ENCODE results near the gene ARHGEF12. TPM values are rescaled to one million over a fixed set of nuclear protein-coding genes. Genes with fewer than 3 reads are reported as not detected.

Gene ARHGEF12
- total RNA-seq, 1 donor from 2014 or later, result 71.9 TPM

DNA sequence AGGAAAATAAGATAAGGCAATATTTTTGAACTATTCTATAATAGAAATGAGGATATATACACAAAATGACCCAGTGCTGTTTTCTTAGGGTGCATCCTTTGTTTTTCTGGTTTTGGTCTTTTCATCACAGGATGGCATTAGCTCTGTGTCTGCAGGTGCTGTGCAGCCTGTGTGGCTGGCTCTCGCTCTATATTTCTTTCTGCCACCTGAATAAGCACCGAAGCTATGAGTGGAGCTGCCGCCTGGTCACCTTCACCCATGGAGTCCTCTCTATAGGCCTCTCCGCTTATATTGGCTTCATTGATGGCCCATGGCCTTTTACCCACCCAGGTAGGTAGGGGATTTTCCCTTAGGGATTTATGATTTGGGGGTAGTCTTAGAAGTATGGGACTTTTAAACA, 8.9 kb upstream of the ARHGEF12 start:
- Mint-ChIP-seq H3K27me3 (ENCODE audit: low read depth) (no peaks in the 10 kb centered on the region), H3K27ac (ENCODE audit: unreplicated experiment) (no peak overlapping the region), H3K4me3 (ENCODE audit: unreplicated experiment) (no peak overlapping the region), H3K36me3 (ENCODE audit: low read depth) (peaks cover 3% of the 10 kb centered on the region), H3K4me1 (ENCODE audit: low read depth) (peaks cover 66% of the 10 kb centered on the region), H3K9me3 (ENCODE audit: low read depth) (no peaks in the 10 kb centered on the region)
- no peak for DNase-seq (ENCODE audit: low spot score)
- TF ChIP-seq, protein P1, sequence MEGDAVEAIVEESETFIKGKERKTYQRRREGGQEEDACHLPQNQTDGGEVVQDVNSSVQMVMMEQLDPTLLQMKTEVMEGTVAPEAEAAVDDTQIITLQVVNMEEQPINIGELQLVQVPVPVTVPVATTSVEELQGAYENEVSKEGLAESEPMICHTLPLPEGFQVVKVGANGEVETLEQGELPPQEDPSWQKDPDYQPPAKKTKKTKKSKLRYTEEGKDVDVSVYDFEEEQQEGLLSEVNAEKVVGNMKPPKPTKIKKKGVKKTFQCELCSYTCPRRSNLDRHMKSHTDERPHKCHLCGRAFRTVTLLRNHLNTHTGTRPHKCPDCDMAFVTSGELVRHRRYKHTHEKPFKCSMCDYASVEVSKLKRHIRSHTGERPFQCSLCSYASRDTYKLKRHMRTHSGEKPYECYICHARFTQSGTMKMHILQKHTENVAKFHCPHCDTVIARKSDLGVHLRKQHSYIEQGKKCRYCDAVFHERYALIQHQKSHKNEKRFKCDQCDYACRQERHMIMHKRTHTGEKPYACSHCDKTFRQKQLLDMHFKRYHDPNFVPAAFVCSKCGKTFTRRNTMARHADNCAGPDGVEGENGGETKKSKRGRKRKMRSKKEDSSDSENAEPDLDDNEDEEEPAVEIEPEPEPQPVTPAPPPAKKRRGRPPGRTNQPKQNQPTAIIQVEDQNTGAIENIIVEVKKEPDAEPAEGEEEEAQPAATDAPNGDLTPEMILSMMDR (IDR thresholded peaks at IDR 0.05), result no peak

DNA sequence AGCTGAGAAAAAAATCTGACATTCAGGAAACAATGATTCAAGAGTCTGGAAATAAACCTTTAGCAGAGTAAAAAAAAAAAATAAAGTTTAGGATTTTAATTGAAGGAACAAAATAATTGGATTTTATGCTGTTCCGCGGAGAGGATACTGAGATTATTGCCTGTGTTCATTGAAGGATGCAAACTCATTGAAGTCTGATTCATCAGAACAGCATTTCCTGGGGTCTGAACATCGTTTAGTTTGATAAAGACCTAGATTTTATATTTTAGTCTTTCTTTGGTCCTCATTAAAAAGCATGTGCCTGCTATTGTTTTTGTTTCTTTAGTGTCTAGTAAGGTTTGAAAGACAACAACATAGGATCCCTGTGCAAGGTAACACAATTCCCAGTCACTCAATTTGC, 6.7 kb upstream of the ARHGEF12 start:
- Mint-ChIP-seq H3K4me3 (ENCODE audit: unreplicated experiment) (no peak overlapping the region), H3K27me3 (ENCODE audit: low read depth) (no peaks in the 10 kb centered on the region), H3K36me3 (ENCODE audit: low read depth) (peaks cover 3% of the 10 kb centered on the region), H3K4me1 (ENCODE audit: low read depth) (peaks cover 82% of the 10 kb centered on the region), H3K9me3 (ENCODE audit: low read depth) (no peaks in the 10 kb centered on the region), H3K27ac (ENCODE audit: unreplicated experiment) (no peak overlapping the region)
- TF ChIP-seq, protein P1 (IDR thresholded peaks at IDR 0.05), result no peak
- no peak for DNase-seq (ENCODE audit: low spot score)

DNA sequence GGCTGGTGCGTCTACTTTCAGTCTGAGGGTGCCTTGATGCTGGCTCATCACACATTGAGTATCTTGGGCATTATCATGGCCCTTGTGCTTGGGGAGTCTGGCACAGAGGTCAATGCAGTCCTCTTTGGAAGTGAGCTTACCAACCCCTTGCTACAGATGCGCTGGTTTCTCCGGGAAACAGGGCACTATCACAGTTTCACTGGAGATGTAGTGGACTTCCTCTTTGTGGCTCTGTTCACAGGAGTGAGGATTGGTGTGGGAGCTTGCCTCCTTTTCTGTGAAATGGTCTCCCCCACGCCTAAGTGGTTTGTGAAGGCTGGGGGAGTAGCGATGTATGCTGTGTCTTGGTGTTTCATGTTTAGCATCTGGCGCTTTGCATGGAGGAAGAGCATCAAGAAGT, 6.2 kb upstream of the ARHGEF12 start:
- H3K4me3 Mint-ChIP-seq (ENCODE audit: unreplicated experiment), result no peak overlapping the region
- H3K27ac Mint-ChIP-seq (ENCODE audit: unreplicated experiment), result peak overlapping the region; percentile 96
- DNase-seq (ENCODE audit: low spot score), result no peak
- H3K4me1 Mint-ChIP-seq (ENCODE audit: low read depth), result peaks cover 82% of the 10 kb centered on the region
- H3K27me3 Mint-ChIP-seq (ENCODE audit: low read depth), result no peaks in the 10 kb centered on the region
- H3K9me3 Mint-ChIP-seq (ENCODE audit: low read depth), result no peaks in the 10 kb centered on the region
- TF ChIP-seq, protein P1 (IDR thresholded peaks at IDR 0.05), result no peak
- peaks cover 3% of the 10 kb centered on the region for H3K36me3 Mint-ChIP-seq (ENCODE audit: low read depth)

DNA sequence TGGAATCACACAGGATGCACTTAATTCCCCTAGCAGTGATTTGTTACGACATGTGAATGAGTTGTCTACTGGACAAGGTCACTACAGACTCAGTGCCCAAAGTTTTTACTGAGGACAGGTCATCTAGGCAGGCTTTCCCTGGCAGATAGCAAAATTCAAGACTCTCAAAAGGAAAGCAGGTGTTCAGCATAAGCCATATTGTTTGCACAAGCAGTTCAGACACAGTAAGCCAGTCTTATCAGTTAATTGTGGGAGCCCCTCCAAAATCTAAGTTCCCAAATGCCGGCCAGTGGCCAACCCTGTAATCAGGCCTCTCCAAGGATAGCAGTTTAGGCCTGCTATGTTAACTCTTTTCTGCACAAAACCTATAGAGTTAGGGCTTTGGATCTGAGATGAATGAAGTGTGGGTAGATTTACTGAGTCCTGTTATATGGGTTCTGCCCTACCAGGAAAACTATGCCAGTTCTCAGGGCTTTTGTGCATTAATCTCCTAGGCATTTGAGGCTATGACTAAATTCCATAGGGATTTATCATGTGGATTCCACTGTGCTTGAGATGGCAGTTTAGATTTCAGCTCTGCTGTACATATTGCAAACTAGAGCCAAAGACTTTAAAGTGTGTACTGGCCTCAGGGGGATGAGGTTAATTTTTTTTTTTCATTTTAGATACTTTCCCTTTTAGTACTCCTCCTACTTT, 4.8 kb upstream of the ARHGEF12 start:
- H3K4me1 Mint-ChIP-seq (ENCODE audit: low read depth), result peaks cover 75% of the 10 kb centered on the region
- DNase-seq (ENCODE audit: low spot score), result no peak

DNA sequence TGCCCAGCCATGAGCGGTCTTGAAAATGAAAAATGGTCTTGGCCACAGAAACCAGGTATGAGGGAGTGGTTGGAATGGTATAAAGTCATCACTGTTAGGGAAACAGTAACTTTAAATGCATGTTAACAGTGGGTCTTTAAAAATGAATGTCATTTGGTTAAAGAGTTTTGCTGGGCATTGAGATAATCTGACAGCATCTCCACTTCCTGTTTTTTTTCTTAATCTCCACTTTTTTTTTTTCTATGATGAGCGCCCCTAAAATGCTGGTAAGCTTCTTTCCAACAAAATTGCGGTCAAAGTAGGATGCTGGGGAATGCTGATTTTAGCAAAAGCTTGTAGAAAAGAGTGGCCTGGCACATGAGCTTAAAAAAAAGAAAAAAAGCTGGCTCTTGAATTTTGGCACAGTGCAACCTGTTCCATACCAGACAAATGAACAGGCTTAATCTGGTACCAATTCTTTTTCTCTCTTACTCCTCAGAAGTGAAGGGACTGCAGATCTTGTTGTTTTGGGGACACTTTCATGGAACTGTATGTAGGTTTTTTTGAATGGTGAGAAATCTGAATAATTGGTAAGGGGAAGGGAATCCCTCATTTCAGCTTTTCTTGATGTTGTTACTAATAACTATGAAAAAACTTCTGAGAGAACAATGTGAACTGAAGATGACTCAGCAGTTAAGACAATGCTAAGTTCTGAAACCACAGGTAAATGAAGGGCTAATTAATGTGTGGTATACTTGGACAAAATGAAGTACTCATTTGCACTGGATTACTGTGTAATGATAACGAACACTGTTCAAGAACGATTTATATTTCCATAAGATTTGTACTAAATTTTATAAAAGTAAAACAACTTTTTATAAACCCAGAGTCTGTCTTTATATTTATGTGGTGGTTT, 3.1 kb upstream of the ARHGEF12 start:
- Mint-ChIP-seq H3K4me1 (ENCODE audit: low read depth) (peaks cover 65% of the 10 kb centered on the region), H3K36me3 (ENCODE audit: low read depth) (peaks cover 3% of the 10 kb centered on the region), H3K27ac (ENCODE audit: unreplicated experiment) (peak overlapping the region; percentile 96), H3K4me3 (ENCODE audit: unreplicated experiment) (no peak overlapping the region), H3K27me3 (ENCODE audit: low read depth) (no peaks in the 10 kb centered on the region), H3K9me3 (ENCODE audit: low read depth) (no peaks in the 10 kb centered on the region)
- TF ChIP-seq, protein P1 (IDR thresholded peaks at IDR 0.05), result no peak
- DNase-seq (ENCODE audit: low spot score), result no peak

More for the DNA sequence above, 4.8 kb upstream of the ARHGEF12 start:
- Mint-ChIP-seq H3K27me3 (ENCODE audit: low read depth) (no peaks in the 10 kb centered on the region), H3K36me3 (ENCODE audit: low read depth) (peaks cover 3% of the 10 kb centered on the region), H3K9me3 (ENCODE audit: low read depth) (no peaks in the 10 kb centered on the region), H3K27ac (ENCODE audit: unreplicated experiment) (peak overlapping the region; percentile 96), H3K4me3 (ENCODE audit: unreplicated experiment) (peak overlapping the region; percentile 35)
- TF ChIP-seq, protein P1 (IDR thresholded peaks at IDR 0.05), result no peak

All from chondrocyte (in vitro differentiated cells).